ENCODE data around the gene PXDN.

Gene PXDN

GRCh38 chr2:1653956-1654695 lies 90.2 kb downstream of the PXDN start:
- no peaks in the 10 kb centered on the region for H3K36me3 ChIP-seq (replicated peaks; ENCODE audit: insufficient read depth, low read length)
- DNase-seq: no peak

GRCh38 chr2:1652034-1652790 lies 92.1 kb downstream of the PXDN start:
- TF ChIP-seq EZH2phosphoT487 (IDR thresholded peaks at IDR 0.05; ENCODE audit: low read length) (no peak), CTCF (IDR thresholded peaks at IDR 0.05; ENCODE audit: low read length) (no peak), EZH2 (optimal IDR thresholded peaks at IDR 0.05; ENCODE audit: low read depth, low read length) (no peak)
- no peaks in the 10 kb centered on the region for H3K9me3 ChIP-seq (replicated peaks; ENCODE audit: insufficient read depth, low read length)
- no peak overlapping the region for H3K4me2 ChIP-seq (ENCODE audit: low read depth, low read length)
- no peak overlapping the region for H3K27ac ChIP-seq (ENCODE audit: low read length)
- H3K4me3 ChIP-seq (ENCODE audit: low read length): no peak overlapping the region
- no peaks in the 10 kb centered on the region for H3K36me3 ChIP-seq (replicated peaks; ENCODE audit: insufficient read depth, low read length)
- no peak overlapping the region for H2AFZ ChIP-seq (ENCODE audit: low read length)
- H4K20me1 ChIP-seq (ENCODE audit: insufficient read depth, low read length): no peaks in the 10 kb centered on the region
- H3K9ac ChIP-seq (ENCODE audit: low read length): no peak overlapping the region
- DNase-seq: no peak
- no peaks in the 10 kb centered on the region for H3K4me1 ChIP-seq (ENCODE audit: low read length)
- H3K79me2 ChIP-seq (ENCODE audit: low read length): no peaks in the 10 kb centered on the region
- H3K27me3 ChIP-seq (replicated peaks; ENCODE audit: insufficient read depth, low read length): no peaks in the 10 kb centered on the region
- no peaks in the 10 kb centered on the region for H3K9me2 ChIP-seq (replicated peaks; ENCODE audit: insufficient read depth, low read length)
- H3F3A ChIP-seq (ENCODE audit: insufficient read depth, low read length): no peaks in the 10 kb centered on the region

More at GRCh38 chr2:1653956-1654695, 90.2 kb downstream of the PXDN start:
- H3K27me3 ChIP-seq (replicated peaks; ENCODE audit: insufficient read depth, low read length): no peaks in the 10 kb centered on the region
- no peak overlapping the region for H2AFZ ChIP-seq (ENCODE audit: low read length)
- H4K20me1 ChIP-seq (ENCODE audit: insufficient read depth, low read length): no peaks in the 10 kb centered on the region
- no peaks in the 10 kb centered on the region for H3K79me2 ChIP-seq (ENCODE audit: low read length)
- no peaks in the 10 kb centered on the region for H3K9me3 ChIP-seq (replicated peaks; ENCODE audit: insufficient read depth, low read length)
- H3F3A ChIP-seq (ENCODE audit: insufficient read depth, low read length): no peaks in the 10 kb centered on the region
- H3K27ac ChIP-seq (ENCODE audit: low read length): no peak overlapping the region
- no peak for TF ChIP-seq EZH2 (optimal IDR thresholded peaks at IDR 0.05; ENCODE audit: low read depth, low read length)
- TF ChIP-seq EZH2phosphoT487 (IDR thresholded peaks at IDR 0.05; ENCODE audit: low read length): no peak
- H3K4me2 ChIP-seq (ENCODE audit: low read depth, low read length): no peak overlapping the region
- H3K9ac ChIP-seq (ENCODE audit: low read length): no peak overlapping the region
- H3K4me1 ChIP-seq (ENCODE audit: low read length): no peaks in the 10 kb centered on the region
- no peaks in the 10 kb centered on the region for H3K9me2 ChIP-seq (replicated peaks; ENCODE audit: insufficient read depth, low read length)
- H3K4me3 ChIP-seq (ENCODE audit: low read length): no peak overlapping the region

- Histone ChIP-seq H3K79me2 (ENCODE audit: low read length) (no peaks in the 10 kb centered on the region), H3K36me3 (replicated peaks; ENCODE audit: insufficient read depth, low read length) (no peaks in the 10 kb centered on the region), H3K4me3 (ENCODE audit: low read length) (no peak overlapping the region)
Measured at GRCh38 chr2:1651121-1652033, 92.9 kb downstream of the PXDN start.

More at GRCh38 chr2:1651121-1652033, 92.9 kb downstream of the PXDN start:
- Histone ChIP-seq H3K9me3 (replicated peaks; ENCODE audit: insufficient read depth, low read length) (no peaks in the 10 kb centered on the region), H3K27me3 (replicated peaks; ENCODE audit: insufficient read depth, low read length) (no peaks in the 10 kb centered on the region), H3K27ac (ENCODE audit: low read length) (no peak overlapping the region), H4K20me1 (ENCODE audit: insufficient read depth, low read length) (no peaks in the 10 kb centered on the region), H3K4me2 (ENCODE audit: low read depth, low read length) (no peak overlapping the region), H3F3A (ENCODE audit: insufficient read depth, low read length) (no peaks in the 10 kb centered on the region), H2AFZ (ENCODE audit: low read length) (no peak overlapping the region), H3K9ac (ENCODE audit: low read length) (no peak overlapping the region), H3K4me1 (ENCODE audit: low read length) (no peaks in the 10 kb centered on the region), H3K9me2 (replicated peaks; ENCODE audit: insufficient read depth, low read length) (no peaks in the 10 kb centered on the region)
- TF ChIP-seq EZH2 (optimal IDR thresholded peaks at IDR 0.05; ENCODE audit: low read depth, low read length) (no peak), EZH2phosphoT487 (IDR thresholded peaks at IDR 0.05; ENCODE audit: low read length) (no peak), CTCF (IDR thresholded peaks at IDR 0.05; ENCODE audit: low read length) (no peak)
- no peak for DNase-seq

All from MM.1S (cell line).